ENCODE data around the gene MAP3K5.

The MAP3K5 gene

GRCh38 chr6:136673571-136673970 is 118.7 kb downstream of the MAP3K5 start:
- no peak overlapping the region for H3K4me3 ChIP-seq (ENCODE audit: low read depth, low read length)
- no peak for TF ChIP-seq CTCF (IDR thresholded peaks at IDR 0.05; ENCODE audit: low read depth, low read length, missing control alignments)
- no peak for DNase-seq (ENCODE audit: low read depth)
- in situ Hi-C loops (cut with HindIII; ENCODE audit: low sequenced_read_pairs): no loop called here

GRCh38 chr6:136672144-136672543 is 120.1 kb downstream of the MAP3K5 start:
- in situ Hi-C loops (cut with HindIII; ENCODE audit: low sequenced_read_pairs): no loop called here
- DNase-seq (ENCODE audit: low read depth): no peak
- TF ChIP-seq CTCF (IDR thresholded peaks at IDR 0.05; ENCODE audit: low read depth, low read length, missing control alignments): no peak
- H3K4me3 ChIP-seq (ENCODE audit: low read depth, low read length): no peak overlapping the region

- peak; percentile 97 for DNase-seq (ENCODE audit: low read depth)
- in situ Hi-C loops (cut with HindIII; ENCODE audit: low sequenced_read_pairs): no loop called here
These were observed 123.0 kb downstream of the MAP3K5 start for GRCh38 chr6:136669299-136669699.

GRCh38 chr6:136668571-136668970 is 123.7 kb downstream of the MAP3K5 start:
- no peak for DNase-seq (ENCODE audit: low read depth)
- in situ Hi-C loops (cut with HindIII; ENCODE audit: low sequenced_read_pairs): no loop called here
- no peak for TF ChIP-seq CTCF (IDR thresholded peaks at IDR 0.05; ENCODE audit: low read depth, low read length, missing control alignments)
- H3K4me3 ChIP-seq (ENCODE audit: low read depth, low read length): no peak overlapping the region

More at GRCh38 chr6:136669299-136669699, 123.0 kb downstream of the MAP3K5 start:
- no peak overlapping the region for H3K4me3 ChIP-seq (ENCODE audit: low read depth, low read length)
- TF ChIP-seq CTCF (IDR thresholded peaks at IDR 0.05; ENCODE audit: low read depth, low read length, missing control alignments): no peak

- in situ Hi-C loops (cut with HindIII; ENCODE audit: low sequenced_read_pairs): no loop called here
- no peak overlapping the region for H3K4me3 ChIP-seq (ENCODE audit: low read depth, low read length)
- no peak for DNase-seq (ENCODE audit: low read depth)
- no peak for TF ChIP-seq CTCF (IDR thresholded peaks at IDR 0.05; ENCODE audit: low read depth, low read length, missing control alignments)
These were observed 126.2 kb downstream of the MAP3K5 start for GRCh38 chr6:136666041-136666440.

- TF ChIP-seq CTCF (IDR thresholded peaks at IDR 0.05; ENCODE audit: low read depth, low read length, missing control alignments): no peak
- in situ Hi-C loops (cut with HindIII; ENCODE audit: low sequenced_read_pairs): no loop called here
- no peak for DNase-seq (ENCODE audit: low read depth)
- no peak overlapping the region for H3K4me3 ChIP-seq (ENCODE audit: low read depth, low read length)
These were observed 129.7 kb downstream of the MAP3K5 start for GRCh38 chr6:136662347-136663237.
